GM23338 (cell line): ENCODE results near the gene NBDY. TPM values are rescaled to one million over a fixed set of nuclear protein-coding genes. Genes with fewer than 3 reads are reported as not detected.

Experiments used
- ATAC-seq: fragments of 200-7000 bp; cut with Tn5 transposase; 3 replicates; pipeline ENCODE4 v1.9.1; 2020
- DNase-seq: peaks from one replicate; pipeline ENCODE4 v3.0.0-alpha.2; 2015; ENCODE audit warnings: low spot score
- H2AFZ ChIP-seq: fragments of 200-600 bp; sonication (generic); 2 replicates; pipeline ENCODE4 v1.8.0; 2016; ENCODE audit warnings: antibody characterized with exemption, mild to moderate bottlenecking, moderate library complexity
- H3F3A ChIP-seq: fragments of 200-600 bp; sonication (generic); replicated peaks from 2 replicates; pipeline ENCODE4 v1.8.0; 2017; ENCODE audit warnings: antibody characterized with exemption, mixed run types, low read depth
- H3K27ac ChIP-seq: fragments of 200-600 bp; sonication (generic); 2 replicates; pipeline ENCODE4 v1.6.1; 2016; ENCODE audit warnings: low read depth
- H3K27me3 ChIP-seq: fragments of 200-600 bp; sonication (generic); 2 replicates; pipeline ENCODE4 v1.8.0; 2016; ENCODE audit warnings: mild to moderate bottlenecking, mixed run types, moderate library complexity; ENCODE audit not compliant: insufficient read depth
- H3K36me3 ChIP-seq: fragments of 200-600 bp; sonication (generic); 2 replicates; pipeline ENCODE4 v1.8.0; 2016; ENCODE audit warnings: mild to moderate bottlenecking; ENCODE audit not compliant: insufficient read depth
- H3K4me1 ChIP-seq: fragments of 200-600 bp; sonication (generic); 2 replicates; pipeline ENCODE4 v1.8.0; 2016; ENCODE audit warnings: mild to moderate bottlenecking, moderate library complexity; ENCODE audit not compliant: insufficient read depth
- H3K4me2 ChIP-seq: fragments of 200-600 bp; sonication (generic); 2 replicates; pipeline ENCODE4 v1.7.1; 2017; ENCODE audit warnings: mixed run types
- H3K4me3 ChIP-seq: fragments of 200-600 bp; sonication (generic); 2 replicates; pipeline ENCODE4 v1.6.1; 2016; ENCODE audit warnings: mixed run types
- H3K79me2 ChIP-seq: fragments of 200-600 bp; sonication (generic); replicated peaks from 2 replicates; pipeline ENCODE4 v1.8.0; 2017; ENCODE audit warnings: mild to moderate bottlenecking; ENCODE audit not compliant: insufficient read depth
- H3K9me2 ChIP-seq: fragments of 200-600 bp; sonication (generic); 2 replicates; pipeline ENCODE4 v1.8.0; 2017; ENCODE audit not compliant: insufficient read depth
- H4K20me1 ChIP-seq: fragments of 200-600 bp; sonication (generic); replicated peaks from 2 replicates; pipeline ENCODE4 v1.8.0; 2017; ENCODE audit warnings: mild to moderate bottlenecking; ENCODE audit not compliant: insufficient read depth
- H3K27ac Mint-ChIP-seq: 2 replicates; pipeline ENCODE4 v1.8.0; 2020; ENCODE audit warnings: inconsistent platforms, mild to moderate bottlenecking, moderate library complexity, mixed read lengths
- H3K27me3 Mint-ChIP-seq: 3 replicates; pipeline ENCODE4 v1.8.0; 2022; ENCODE audit warnings: low read depth, mild to moderate bottlenecking, moderate library complexity, mixed read lengths, inconsistent platforms; ENCODE audit not compliant: insufficient read depth, poor library complexity
- H3K36me3 Mint-ChIP-seq: 3 replicates; pipeline ENCODE4 v1.8.0; 2021; ENCODE audit warnings: low read depth, mild to moderate bottlenecking, inconsistent platforms, moderate library complexity, mixed read lengths
- H3K4me1 Mint-ChIP-seq: 3 replicates; pipeline ENCODE4 v1.8.0; 2020; ENCODE audit warnings: mild to moderate bottlenecking, inconsistent platforms, mixed read lengths
- H3K4me3 Mint-ChIP-seq: 3 replicates; pipeline ENCODE4 v1.8.0; 2021; ENCODE audit warnings: moderate library complexity, mild to moderate bottlenecking, inconsistent platforms, mixed read lengths
- H3K9me3 Mint-ChIP-seq: 3 replicates; pipeline ENCODE4 v1.8.0; 2020; ENCODE audit warnings: moderate library complexity, mild to moderate bottlenecking, inconsistent platforms, mixed read lengths
- EZH2 ChIP-seq: fragments of 200-600 bp; sonication (generic); IDR thresholded peaks from one replicate; pipeline ENCODE4 v1.8.0; 2017; ENCODE audit warnings: antibody characterized with exemption, mild to moderate bottlenecking, low read depth; ENCODE audit not compliant: unreplicated experiment
- EZH2phosphoT487 ChIP-seq: fragments of 200-600 bp; sonication (generic); IDR thresholded peaks from one replicate; pipeline ENCODE4 v1.8.1; 2018; ENCODE audit warnings: antibody characterized with exemption; ENCODE audit not compliant: unreplicated experiment
- NANOG ChIP-seq: IDR thresholded peaks from 2 replicates; pipeline ENCODE4 v1.6.1; 2016; ENCODE audit warnings: antibody characterized with exemption, borderline replicate concordance
- ZNF462 ChIP-seq: fragments of 250-450 bp; sonication (Bioruptor Pico); IDR thresholded peaks from 2 replicates; pipeline ENCODE4 v1.5.0; 2020; ENCODE audit warnings: mild to moderate bottlenecking, moderate library complexity
- polyA plus RNA-seq: library from polyadenylated mRNA; unstranded; fragments of >200 nt; fragmentation: Nextera tagmentation; extraction: Ambion mirVana; gene quantifications from 2 replicates; pipeline ENCODE4 v1.2.1, GENCODE V29; 2016
- total RNA-seq: library from RNA; depleted of rRNA; stranded (reverse); fragments of >200 nt; shearing (Covaris generic); gene quantifications from 2 replicates; pipeline ENCODE4 v1.2.3, GENCODE V29; 2014

Gene NBDY
- total and polyA plus RNA-seq, 2 experiments from 2014 or later, result 9.6 to 206 TPM

DNA sequence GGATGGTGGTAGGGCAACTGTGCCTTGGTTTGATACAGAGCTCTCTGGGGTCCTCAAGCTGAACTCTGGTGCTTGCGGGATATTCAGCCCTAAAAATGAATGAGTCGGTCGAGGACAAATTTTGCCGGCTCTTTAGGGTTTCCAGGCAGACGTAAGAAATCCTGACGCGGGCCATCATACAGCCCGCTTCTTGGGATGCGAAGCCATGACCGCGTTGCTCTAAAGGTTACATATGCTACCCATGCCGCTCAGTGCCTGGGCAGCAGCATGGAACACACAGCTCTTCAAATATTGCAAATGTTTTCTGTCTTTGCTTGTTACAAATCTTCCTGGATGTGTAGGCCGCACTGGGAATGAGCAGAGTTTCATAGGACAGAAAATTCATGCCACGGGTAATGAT lies 55.6 kb downstream of the NBDY start (continued):
- no peak for TF ChIP-seq ZNF462

DNA sequence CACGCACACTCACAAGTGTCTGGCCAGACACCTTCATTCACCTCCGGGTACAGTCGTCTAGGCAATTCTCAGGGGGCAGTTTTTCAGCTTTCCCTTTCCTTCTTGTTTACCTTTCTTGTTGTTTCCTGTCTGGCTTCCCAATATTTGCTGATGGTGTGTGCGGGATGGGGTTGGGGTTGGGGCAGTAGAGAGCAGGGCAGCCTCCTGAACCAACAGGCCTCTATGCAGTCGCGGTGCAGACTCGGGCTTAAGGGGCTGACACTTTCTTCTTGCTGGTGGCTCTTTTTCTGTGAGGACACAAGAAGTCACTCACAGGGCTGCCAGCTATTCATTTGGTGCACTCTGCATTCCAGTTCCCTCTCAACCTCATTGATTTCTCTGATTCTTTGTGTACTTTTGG lies 56.4 kb downstream of the NBDY start:
- H3K36me3 Mint-ChIP-seq, result peaks cover 45% of the 10 kb centered on the region
- no peaks in the 10 kb centered on the region for H3F3A ChIP-seq
- ATAC-seq (no peak), DNase-seq (no peak)
- H3K9me2 ChIP-seq, result no peaks in the 10 kb centered on the region
- H3K27me3 ChIP-seq, result no peaks in the 10 kb centered on the region
- H3K36me3 ChIP-seq, result no peaks in the 10 kb centered on the region
- H3K27ac ChIP-seq, result no peak overlapping the region
- H3K9me3 Mint-ChIP-seq, result no peaks in the 10 kb centered on the region
- no peak overlapping the region for H3K4me3 ChIP-seq
- no peak overlapping the region for H3K4me3 Mint-ChIP-seq
- TF ChIP-seq EZH2phosphoT487, result no peak
- TF ChIP-seq EZH2, result no peak
- TF ChIP-seq NANOG, result no peak
- no peak for TF ChIP-seq ZNF462
- no peak overlapping the region for H2AFZ ChIP-seq
- 0 out of 2 replicates have a peak overlapping the region, but pooled peaks have one; percentile 61 for H3K27ac Mint-ChIP-seq
- H3K4me2 ChIP-seq, result no peak overlapping the region
- H3K79me2 ChIP-seq, result no peaks in the 10 kb centered on the region
- no peaks in the 10 kb centered on the region for H3K4me1 ChIP-seq
- peaks cover 2% of the 10 kb centered on the region for H3K27me3 Mint-ChIP-seq
- H3K4me1 Mint-ChIP-seq, result no peaks in the 10 kb centered on the region; the same call in 2 of the 3 replicates
- no peaks in the 10 kb centered on the region; the same call in 1 of the 2 replicates for H4K20me1 ChIP-seq
